H1 (cell line): ENCODE results near the gene RRAS2. TPM values are rescaled to one million over a fixed set of nuclear protein-coding genes. Genes with fewer than 3 reads are reported as not detected.

ENCODE experiments used
- CHD1 ChIP-seq: IDR thresholded peaks from 2 replicates; pipeline ENCODE4 v1.6.1; 2012; ENCODE audit warnings: low read depth, low read length, improper control_type of control experiment
- JUND ChIP-seq: IDR thresholded peaks from 2 replicates; pipeline ENCODE4 v1.6.1; 2011; ENCODE audit warnings: mild to moderate bottlenecking, improper control_type of control experiment, low read length
- RBBP5 ChIP-seq: IDR thresholded peaks from 2 replicates; pipeline ENCODE4 v1.7.1; 2012; ENCODE audit warnings: low read depth, mild to moderate bottlenecking, inconsistent platforms, low read length, moderate library complexity, borderline replicate concordance
- RFX5 ChIP-seq: IDR thresholded peaks from 2 replicates; pipeline ENCODE4 v1.6.1; 2011; ENCODE audit warnings: low read depth, low read length, improper control_type of control experiment, borderline replicate concordance
- polyA plus RNA-seq, 7 experiments: library from polyadenylated mRNA; depleted of rRNA in 3 of 7; stranded (reverse) in 5 of 7; unstranded in 2 of 7; fragments of >200 nt in 5 of 7; fragments of 200-250 nt in 2 of 7; gene quantifications; 1 replicate in 5 of 7; 2 replicates in 1 of 7; 4 replicates in 1 of 7; pipeline versions ENCODE4 v1.2.1 to v1.2.3, GENCODE V29; 2011 to 2013; ENCODE audit warnings: missing spikeins in 2 of 7, mixed read lengths in 2 of 7
- total RNA-seq: library from RNA; stranded (reverse); fragmentation: NEBNext Ultra II Directional; extraction: Animal tissue kit (Norgen Biotek cat#: 25700); gene quantifications from 2 replicates; pipeline ENCODE4 v1.2.1, GENCODE V29; 2021

The RRAS2 gene
- total and polyA plus RNA-seq, 2 of the 8 experiments (the other 6 are each of a cell fraction or from before 2014, with no cell fraction given): 72.3 to 234 TPM

GRCh38 chr11:14245444-14245843 lies 113.5 kb downstream of the RRAS2 start (continued):
- no peak for TF ChIP-seq CHD1
- TF ChIP-seq RFX5: no peak
- no peak for TF ChIP-seq JUND
- TF ChIP-seq RBBP5: no peak
